Vagina (tissue), 2 donors: ENCODE data around the gene PTPRB. TPM values are rescaled to one million over a fixed set of nuclear protein-coding genes. Genes with fewer than 3 reads are reported as not detected.

Experiments used
- DNase-seq, 2 donors: peaks; one replicate each; pipeline ENCODE4 v3.0.0-alpha.2; 2017; ENCODE audit errors: extremely low spot score in 2 of 2
- H3K27ac ChIP-seq: fragments of 200-600 bp; sonication (generic); one replicate; pipeline ENCODE4 v1.5.1; 2019
- H3K27me3 ChIP-seq: fragments of 200-600 bp; sonication (generic); one replicate; pipeline ENCODE4 v1.5.1; 2019
- H3K36me3 ChIP-seq, 2 donors: fragments of 200-600 bp; sonication (generic); one replicate each; pipeline ENCODE4 v1.5.1; 2017 to 2019
- H3K4me1 ChIP-seq: fragments of 200-600 bp; sonication (generic); one replicate; pipeline ENCODE4 v1.5.1; 2019
- H3K4me3 ChIP-seq, 2 donors: fragments of 200-600 bp; sonication (generic); 1 replicate in 1 of 2; 2 replicates in 1 of 2; pipeline ENCODE4 v1.5.1; 2016 to 2019
- H3K9me3 ChIP-seq: fragments of 200-600 bp; sonication (generic); one replicate; pipeline ENCODE4 v1.5.1; 2019
- CTCF ChIP-seq, 3 experiments: fragments of 450-650 bp in 2 of 3; fragments of 200-600 bp in 1 of 3; sonication (generic) in 1 of 3; IDR thresholded peaks; one replicate each; pipeline ENCODE4 v1.5.1; 2017 to 2019; ENCODE audit warnings: antibody characterized with exemption in 3 of 3, mild to moderate bottlenecking in 2 of 3, moderate library complexity in 2 of 3
- POLR2A ChIP-seq, 2 donors: fragments of 450-650 bp; IDR thresholded peaks; one replicate each; pipeline ENCODE4 v1.6.1; 2017; ENCODE audit warnings: antibody characterized with exemption in 2 of 2, mild to moderate bottlenecking in 2 of 2, moderate library complexity in 2 of 2
- POLR2AphosphoS5 ChIP-seq, 2 donors: sonication (generic); formaldehyde crosslinking; IDR thresholded peaks; one replicate each; pipeline ENCODE4 v1.9.0; 2017; ENCODE audit warnings: antibody characterized with exemption in 2 of 2, mild to moderate bottlenecking in 2 of 2, low read depth in 1 of 2; ENCODE audit not compliant: insufficient read depth in 1 of 2
- intact Hi-C: fragments of 100-400 bp; cut with DNase I; formaldehyde crosslinking; loops from one replicate; pipeline ENCODE4 v1.15.1; 2023
- total RNA-seq: library from RNA; depleted of rRNA; stranded (reverse); fragments of >200 nt; gene quantifications from one replicate; pipeline ENCODE4 v1.2.3, GENCODE V29; 2016

Gene PTPRB
- total RNA-seq, 1 donor from 2014 or later = 21.9 TPM

GRCh38 chr12:70626180-70626579, 11.0 kb downstream of the PTPRB start:
- intact Hi-C loops = no loop called here
- Histone ChIP-seq H3K9me3 (no peaks in the 10 kb centered on the region), H3K4me1 (no peaks in the 10 kb centered on the region), H3K27ac (no peak overlapping the region), H3K36me3 (no peaks in the 10 kb centered on the region), H3K27me3 (no peaks in the 10 kb centered on the region), H3K4me3 (no peak overlapping the region)
- DNase-seq = no peak
- TF ChIP-seq CTCF (IDR thresholded peaks at IDR 0.05) = no peak
- TF ChIP-seq POLR2AphosphoS5 (IDR thresholded peaks at IDR 0.05; ENCODE audit: insufficient read depth in 1 of 2, low read depth in 1 of 2) = no peak
- TF ChIP-seq POLR2A (IDR thresholded peaks at IDR 0.05) = no peak

- H3K9me3 ChIP-seq = no peaks in the 10 kb centered on the region
- no peak for TF ChIP-seq POLR2AphosphoS5 (IDR thresholded peaks at IDR 0.05; ENCODE audit: insufficient read depth in 1 of 2, low read depth in 1 of 2)
- TF ChIP-seq CTCF (IDR thresholded peaks at IDR 0.05) = no peak
- TF ChIP-seq POLR2A (IDR thresholded peaks at IDR 0.05) = no peak
Measured at GRCh38 chr12:70619471-70620152, 17.6 kb downstream of the PTPRB start.

GRCh38 chr12:70618371-70618770, 18.9 kb downstream of the PTPRB start:
- no peak for DNase-seq
- no peaks in the 10 kb centered on the region for H3K27me3 ChIP-seq
- no peaks in the 10 kb centered on the region for H3K36me3 ChIP-seq
- no peak for TF ChIP-seq CTCF (IDR thresholded peaks at IDR 0.05)
- TF ChIP-seq POLR2A (IDR thresholded peaks at IDR 0.05) = no peak
- TF ChIP-seq POLR2AphosphoS5 (IDR thresholded peaks at IDR 0.05; ENCODE audit: insufficient read depth in 1 of 2, low read depth in 1 of 2) = no peak
- intact Hi-C loops = no loop called here
- no peak overlapping the region for H3K27ac ChIP-seq
- no peaks in the 10 kb centered on the region for H3K4me1 ChIP-seq
- H3K4me3 ChIP-seq = no peak overlapping the region
- no peaks in the 10 kb centered on the region for H3K9me3 ChIP-seq

More at GRCh38 chr12:70619471-70620152, 17.6 kb downstream of the PTPRB start:
- no peak for DNase-seq
- no peak overlapping the region for H3K4me3 ChIP-seq
- H3K27me3 ChIP-seq = no peaks in the 10 kb centered on the region
- intact Hi-C loops = no loop called here
- no peaks in the 10 kb centered on the region for H3K36me3 ChIP-seq
- no peak overlapping the region for H3K27ac ChIP-seq
- H3K4me1 ChIP-seq = no peaks in the 10 kb centered on the region

- TF ChIP-seq CTCF (IDR thresholded peaks at IDR 0.05) = no peak
- TF ChIP-seq POLR2AphosphoS5 (IDR thresholded peaks at IDR 0.05; ENCODE audit: insufficient read depth in 1 of 2, low read depth in 1 of 2) = no peak
- no peak for TF ChIP-seq POLR2A (IDR thresholded peaks at IDR 0.05)
- no peak for DNase-seq
- Histone ChIP-seq H3K36me3 (no peaks in the 10 kb centered on the region), H3K27me3 (no peaks in the 10 kb centered on the region), H3K4me3 (no peak overlapping the region), H3K27ac (no peak overlapping the region), H3K9me3 (no peaks in the 10 kb centered on the region), H3K4me1 (no peaks in the 10 kb centered on the region)
- intact Hi-C loops = no loop called here
Measured at GRCh38 chr12:70617450-70617849, 19.8 kb downstream of the PTPRB start.

GRCh38 chr12:70615174-70615866, 21.9 kb downstream of the PTPRB start:
- no peak for DNase-seq
- TF ChIP-seq POLR2AphosphoS5 (IDR thresholded peaks at IDR 0.05; ENCODE audit: insufficient read depth in 1 of 2, low read depth in 1 of 2) = no peak
- TF ChIP-seq CTCF (IDR thresholded peaks at IDR 0.05) = no peak
- TF ChIP-seq POLR2A (IDR thresholded peaks at IDR 0.05) = no peak
- Histone ChIP-seq H3K9me3 (no peaks in the 10 kb centered on the region), H3K27me3 (no peaks in the 10 kb centered on the region), H3K36me3 (no peaks in the 10 kb centered on the region), H3K4me3 (no peak overlapping the region), H3K27ac (no peak overlapping the region), H3K4me1 (no peaks in the 10 kb centered on the region)
- intact Hi-C loops = no loop called here
